ENCODE measurements around the gene RIOK3.
"Not testable (repeated sequence)": the region's sequence is repeated elsewhere in the genome, so short reads cannot be mapped to it uniquely, and the experiment has no call there.

RIOK3 gene

DNA sequence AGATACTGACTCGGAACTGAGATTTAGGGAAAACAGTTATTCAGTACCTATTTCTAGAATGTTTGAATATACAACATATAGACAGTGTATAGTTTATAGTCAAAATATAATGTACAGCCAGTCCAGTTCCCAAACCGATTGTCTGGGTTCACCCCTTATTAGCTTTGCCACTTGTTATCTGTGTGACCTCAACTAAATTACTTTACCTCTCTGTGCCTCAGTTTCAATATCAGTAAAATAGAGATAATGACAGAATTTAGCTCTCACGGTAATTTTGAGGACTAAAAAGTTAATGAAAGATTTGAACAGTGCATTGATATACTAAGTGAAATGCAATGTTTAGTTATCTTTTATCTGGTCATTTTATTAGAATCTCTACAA is 750 bp upstream of the RIOK3 start:
- no peak for DNase-seq

DNA sequence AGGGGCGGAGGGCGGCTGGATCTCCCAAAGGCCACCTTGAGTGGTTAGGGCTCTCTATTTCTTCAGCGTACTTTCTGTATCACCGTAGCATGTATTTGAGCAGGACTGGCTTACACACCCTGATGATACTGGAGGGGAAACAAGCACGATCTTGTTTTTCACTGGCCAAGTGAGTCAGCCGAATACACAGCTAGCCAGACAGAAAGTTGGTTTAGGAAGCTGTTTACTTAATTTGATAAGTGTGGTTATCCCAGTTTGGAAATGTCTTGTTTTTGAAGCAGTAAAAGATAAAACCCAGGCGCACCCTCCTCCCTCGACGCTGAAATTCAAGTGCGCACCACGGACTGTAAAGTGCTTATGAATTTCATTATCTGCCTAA is 582 bp downstream of the RIOK3 start:
- DNase-seq: peak; percentile 20

- DNase-seq: no peak
These were observed 3.7 kb downstream of the RIOK3 start for GRCh38 chr18:23456835-23457234.

DNA sequence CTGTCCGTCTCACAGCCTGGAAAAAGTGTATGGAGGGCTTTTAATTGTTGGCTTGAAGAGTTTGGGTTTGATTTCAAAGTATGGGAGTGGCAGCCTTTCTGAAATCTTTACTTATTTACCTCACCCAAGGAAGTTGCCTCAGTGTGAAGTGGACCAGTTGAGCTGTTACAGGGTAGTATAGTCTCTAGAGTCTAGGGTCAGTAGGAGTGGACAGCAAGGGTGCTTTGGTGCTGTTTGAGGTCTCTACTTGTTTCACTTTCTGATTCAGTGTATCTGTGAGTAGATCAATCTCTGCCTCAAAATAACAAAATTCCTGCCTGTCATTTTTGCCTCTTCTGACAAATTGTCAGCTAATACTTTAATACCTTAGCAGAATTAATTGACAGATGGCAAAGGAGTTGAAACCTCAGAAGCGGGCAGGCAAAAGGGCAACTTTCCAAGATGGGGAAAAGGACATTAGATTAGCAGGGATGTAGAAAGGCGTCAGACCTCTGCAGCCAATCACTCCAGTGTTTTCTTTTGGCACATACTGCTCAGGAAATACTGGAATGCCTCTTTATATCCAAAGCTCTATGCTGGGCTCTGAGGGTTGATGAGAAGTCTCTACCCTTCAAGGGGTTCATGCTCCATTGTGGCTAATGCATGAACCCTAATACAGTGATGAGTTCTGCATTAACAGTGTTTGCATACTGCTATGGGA is 5.9 kb downstream of the RIOK3 start:
- DNase-seq: no peak

- no peak for DNase-seq
These were observed 6.4 kb downstream of the RIOK3 start for GRCh38 chr18:23459530-23459921.

DNA sequence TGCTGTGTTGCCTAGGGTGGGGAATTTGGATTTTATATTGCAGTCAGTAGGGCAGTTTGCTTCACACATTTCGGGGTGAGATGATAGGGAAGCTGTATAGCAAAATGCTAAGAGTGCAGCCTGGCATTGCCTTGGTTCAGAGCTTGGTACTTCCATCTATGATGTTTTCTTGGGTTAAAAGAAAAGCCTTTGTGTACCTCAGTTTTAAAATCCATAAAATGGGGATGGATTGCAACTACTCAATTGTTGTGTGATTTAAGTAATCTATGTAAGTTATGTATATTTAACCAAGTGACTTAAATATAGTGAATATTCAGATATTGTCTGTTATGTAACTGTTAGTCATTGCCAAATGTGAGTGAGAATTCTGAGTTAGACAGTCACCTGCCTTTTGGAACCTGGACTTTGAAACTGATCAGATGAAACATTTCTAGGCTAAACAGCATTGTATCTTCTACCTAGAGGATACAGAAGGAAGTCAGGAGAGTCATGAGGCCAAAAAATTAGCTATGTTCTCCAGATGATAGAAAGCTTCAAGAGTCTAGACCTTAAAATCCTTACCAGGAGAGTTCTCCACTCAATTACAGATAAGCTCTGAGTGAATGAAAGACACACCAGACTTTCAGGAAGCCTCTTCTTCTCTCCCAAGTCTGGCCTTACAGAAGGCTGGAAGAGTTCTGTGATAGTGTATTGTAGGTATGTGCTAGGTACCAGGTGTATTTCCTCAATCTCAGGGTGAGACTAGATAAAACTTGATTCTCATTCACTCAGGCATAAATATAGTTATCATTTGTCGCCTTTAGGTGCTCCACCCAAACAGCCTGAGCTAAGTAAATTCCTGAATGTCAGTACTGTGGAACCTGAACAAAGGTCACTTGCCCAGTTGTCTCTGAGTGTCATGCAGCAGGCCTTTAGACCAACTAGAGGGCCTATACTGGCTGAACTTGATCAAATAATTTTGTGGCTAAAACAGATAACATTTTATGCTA is 7.5 kb downstream of the RIOK3 start:
- DNase-seq: no peak

DNA sequence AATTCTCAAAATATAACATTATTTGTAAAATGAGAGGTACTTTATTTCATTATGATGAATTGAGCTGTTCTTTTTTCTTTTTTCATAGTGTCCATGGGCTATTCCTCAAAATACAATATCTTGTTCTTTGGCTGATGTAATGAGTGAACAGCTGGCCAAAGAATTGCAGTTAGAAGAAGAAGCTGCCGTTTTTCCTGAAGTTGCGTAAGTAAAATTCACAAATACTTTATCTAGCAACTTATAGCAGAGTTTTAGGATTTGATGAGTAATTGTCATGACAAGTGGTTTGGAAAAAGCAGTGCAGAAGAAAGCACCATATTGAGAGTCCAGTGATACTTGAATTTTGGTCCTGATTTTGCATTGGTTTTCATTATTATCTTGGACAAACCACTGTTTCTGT is 9.8 kb downstream of the RIOK3 start:
- no peak for DNase-seq

DNA sequence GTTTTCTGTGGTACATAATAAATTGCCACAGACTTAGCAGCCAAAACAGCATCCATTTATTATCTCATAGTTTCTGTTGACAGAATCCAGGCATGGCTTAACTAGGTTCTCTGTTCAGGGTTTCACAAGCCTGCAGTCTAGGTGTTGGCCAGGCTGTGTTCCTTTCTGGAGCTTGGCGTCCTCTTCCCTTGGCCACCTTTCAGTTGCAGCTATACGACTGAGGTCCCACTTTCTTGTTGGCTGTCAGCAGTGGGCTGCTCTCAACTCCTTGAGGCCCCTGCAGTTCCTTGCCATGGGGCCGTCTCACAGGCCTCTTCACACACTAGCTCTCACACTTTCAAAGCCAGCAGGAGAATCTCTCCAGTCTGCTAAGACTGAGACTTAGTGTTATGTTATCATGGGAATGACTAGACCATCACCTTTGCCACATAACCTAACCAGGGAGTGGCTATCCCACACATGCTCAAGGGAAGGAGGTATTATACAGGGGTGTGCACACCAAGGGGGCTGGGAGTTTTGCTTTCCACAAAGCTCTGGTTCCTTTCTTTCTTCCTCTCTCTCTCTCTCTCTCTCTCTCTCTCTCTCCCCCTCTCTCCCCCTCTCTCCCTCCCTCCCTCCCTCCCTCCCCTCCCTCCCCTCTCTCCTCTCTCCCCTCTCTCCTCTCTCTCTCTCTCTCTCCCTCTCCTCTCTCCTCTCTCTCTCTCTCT is 15.8 kb downstream of the RIOK3 start:
- DNase-seq: no peak

DNA sequence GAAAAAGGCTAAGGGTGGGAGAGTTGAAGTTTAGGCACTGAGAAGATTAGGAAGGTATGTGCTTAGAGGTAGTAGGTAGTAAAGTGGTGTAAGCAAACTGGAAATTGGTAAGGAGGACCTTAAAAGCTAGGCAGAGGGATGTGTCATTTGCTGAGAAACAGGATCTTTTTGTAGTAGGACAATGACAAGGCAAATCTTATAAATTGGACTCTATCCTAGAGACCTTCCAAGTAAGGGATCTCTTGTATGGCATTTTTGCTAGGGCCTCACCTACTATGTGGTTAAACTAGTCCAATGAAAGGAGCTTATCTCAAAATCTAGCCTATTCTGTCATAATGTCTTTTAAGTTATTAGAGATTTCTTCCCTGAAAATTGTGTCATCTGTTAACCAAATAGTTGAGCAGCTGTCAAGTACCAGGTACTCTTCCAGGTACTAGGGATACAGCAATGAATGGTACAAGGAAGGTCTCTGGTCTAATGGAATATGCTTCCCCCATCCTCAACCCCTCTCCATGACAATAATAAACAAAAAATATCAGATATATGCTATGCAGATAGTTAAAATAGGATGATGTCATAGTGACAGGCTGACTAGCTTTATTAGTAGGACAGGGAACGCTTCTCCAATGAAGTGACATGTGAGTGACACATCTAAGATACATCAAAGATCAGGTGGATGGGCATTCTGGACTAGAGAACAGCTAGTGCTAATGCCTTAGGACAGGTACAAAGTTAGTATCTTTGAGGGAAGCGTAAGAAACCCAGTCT is 17.7 kb downstream of the RIOK3 start:
- DNase-seq: no peak

- no peak for DNase-seq
These were observed 18.4 kb downstream of the RIOK3 start for GRCh38 chr18:23471486-23471885.

DNA sequence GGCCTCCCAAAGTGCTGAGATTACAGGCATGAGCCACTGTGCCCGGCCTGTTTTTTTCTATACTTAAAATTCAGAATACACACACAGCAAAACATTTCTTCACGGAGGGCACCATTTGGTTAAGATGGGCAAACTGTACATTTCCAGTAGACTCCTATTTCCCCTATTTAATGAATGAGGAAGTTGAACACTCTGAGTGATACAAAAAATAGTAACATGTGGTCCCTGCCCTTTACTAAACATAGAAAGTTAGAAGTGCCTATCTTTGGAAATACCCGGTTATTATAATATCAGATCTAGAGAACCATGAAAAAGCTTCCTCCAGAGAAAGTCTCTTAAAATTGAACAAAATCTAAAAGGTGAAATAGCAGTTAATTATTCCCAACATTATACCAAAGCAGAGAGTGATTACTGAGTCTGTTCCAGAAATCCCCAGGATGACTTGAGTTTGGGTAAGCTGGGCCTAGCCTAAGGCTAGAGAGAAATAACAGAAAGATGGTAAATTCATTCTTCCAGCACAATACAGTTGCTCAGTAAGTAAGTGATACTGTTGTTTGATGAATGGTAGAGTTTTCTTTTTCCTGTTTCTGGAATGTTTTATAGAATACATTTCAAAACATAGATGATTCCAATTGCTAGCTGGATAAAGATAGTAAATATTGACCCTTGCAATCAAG is 26.9 kb downstream of the RIOK3 start:
- DNase-seq: no peak

DNA sequence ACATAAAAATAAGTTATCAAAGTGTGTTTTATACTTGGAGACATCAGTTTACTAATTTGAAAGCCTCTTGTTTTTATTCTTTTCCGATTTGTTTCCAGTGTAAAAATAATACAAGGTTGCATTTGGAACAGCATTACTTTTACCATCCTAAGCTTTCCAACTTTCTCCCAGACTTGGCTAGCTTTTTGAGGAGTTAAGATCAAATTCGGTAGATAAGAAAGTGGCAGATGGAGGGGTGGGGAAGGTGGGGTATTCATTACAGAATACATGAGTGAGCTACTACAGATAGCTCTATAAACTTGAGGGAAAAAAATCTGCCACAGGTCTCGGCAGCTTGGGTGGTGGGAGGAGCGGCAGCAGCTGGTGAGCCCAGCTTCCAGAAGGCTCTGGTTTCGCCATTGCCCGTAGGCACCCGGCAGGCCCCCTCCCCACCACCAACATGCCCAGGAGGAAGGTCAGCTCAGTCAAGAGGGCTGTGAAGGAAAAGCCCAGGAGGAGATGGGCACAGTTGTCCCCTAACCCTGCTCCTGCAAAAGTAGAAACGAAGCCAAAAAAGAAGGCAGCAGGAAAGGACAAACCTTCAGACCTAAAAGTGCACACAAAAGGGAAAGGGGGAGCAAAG is 31.6 kb downstream of the RIOK3 start:
- DNase-seq: no peak

GRCh38 chr18:23485386-23485785 is 32.3 kb downstream of the RIOK3 start:
- DNase-seq: no peak

- peak; percentile 71 for DNase-seq
These were observed 34.9 kb downstream of the RIOK3 start for GRCh38 chr18:23487738-23488570.

GRCh38 chr18:23489586-23489985 is 36.5 kb downstream of the RIOK3 start:
- not testable (repeated sequence) for DNase-seq

DNA sequence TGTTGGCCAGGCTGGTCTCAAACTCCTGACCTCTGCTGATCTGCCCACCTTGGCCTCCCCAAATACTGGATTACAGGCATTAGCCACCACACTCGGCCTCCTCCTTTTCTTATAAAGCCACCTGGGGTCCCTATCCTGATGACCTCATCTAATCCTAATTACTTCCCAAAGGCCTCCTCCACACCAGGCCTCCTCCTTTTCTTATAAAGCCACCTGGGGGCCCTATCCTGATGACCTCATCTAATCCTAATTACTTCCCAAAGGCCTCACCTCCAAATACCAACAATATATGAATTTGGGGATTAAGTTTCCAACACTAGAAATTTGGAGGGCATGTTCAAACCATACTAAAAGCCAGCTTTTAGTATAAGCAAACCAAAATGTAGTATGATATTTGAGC is 40.6 kb downstream of the RIOK3 start:
- no peak for DNase-seq

DNA sequence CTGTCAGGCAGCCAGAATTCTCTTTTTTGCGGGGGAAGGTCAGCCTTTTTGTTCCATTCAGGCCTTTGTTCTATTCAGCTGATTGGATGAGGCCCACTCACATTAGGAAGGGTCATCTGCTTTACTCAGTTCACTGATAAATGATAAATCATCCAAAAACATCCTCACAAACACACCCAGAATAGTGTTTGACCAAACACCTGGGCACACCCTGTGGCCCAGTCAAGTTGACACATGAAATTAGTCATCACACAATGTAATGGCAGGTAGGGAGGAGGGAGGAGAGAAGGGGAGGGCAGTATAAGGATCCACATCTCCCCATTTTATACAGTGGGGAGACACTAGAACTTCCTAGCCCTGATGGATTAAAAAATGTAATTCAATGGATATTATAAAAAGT is 41.9 kb downstream of the RIOK3 start:
- DNase-seq: peak; percentile 56

DNA sequence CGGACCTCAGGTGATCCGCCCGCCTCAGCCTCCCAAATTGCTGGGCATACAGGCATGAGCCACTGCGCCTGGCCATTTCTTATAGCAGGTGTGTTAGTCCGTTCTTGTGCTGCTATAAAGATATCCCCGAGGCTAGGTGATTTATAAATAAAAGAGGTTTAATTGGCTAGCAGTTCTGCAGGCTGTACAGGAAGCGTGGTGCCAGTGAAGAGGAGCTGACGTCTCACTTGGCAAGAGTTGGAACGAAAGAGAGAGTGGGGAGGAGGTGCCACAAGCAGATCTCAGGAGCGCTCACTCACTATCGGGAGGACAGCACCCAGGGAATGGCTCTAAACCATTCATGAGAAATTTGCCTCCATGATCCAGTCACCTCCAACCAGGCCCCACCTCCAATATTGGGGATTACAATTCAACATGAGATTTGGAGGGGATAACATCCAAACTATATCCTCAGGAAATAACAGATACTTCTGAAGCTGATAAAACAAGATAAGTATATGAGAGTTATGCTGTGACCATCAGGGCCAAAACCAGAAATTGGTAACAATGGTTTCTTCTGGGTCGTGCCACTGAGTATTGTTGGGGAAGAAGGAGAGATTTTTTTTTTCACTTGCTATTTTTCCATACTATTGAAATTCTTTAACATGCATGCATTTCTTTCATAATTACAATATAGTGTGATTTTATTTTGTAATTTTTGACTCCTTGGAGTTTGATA is 42.8 kb downstream of the RIOK3 start:
- DNase-seq: peak; percentile 96

- DNase-seq: no peak
These were observed 45.0 kb downstream of the RIOK3 start for GRCh38 chr18:23498117-23498516.

- DNase-seq: peak; percentile 86
These were observed 45.8 kb downstream of the RIOK3 start for GRCh38 chr18:23498877-23499276.

Measured in RPMI8226 (cell line).